K562 (cell line): ENCODE results near the gene ACKR3. TPM values are rescaled to one million over a fixed set of nuclear protein-coding genes. Genes with fewer than 3 reads are reported as not detected.

Experiments used
- ATAC-seq: fragments of 200-7000 bp; cut with Tn5 transposase; 3 replicates; pipeline ENCODE4 v1.9.1; 2020; ENCODE audit warnings: moderate library complexity
- BruUV-seq: library from RNA; stranded (reverse); fragments of 400-500 nt; replicated peaks from 2 replicates; lab custom pipeline; 2021; lab: Mats Ljungman, UMichigan
- CTCF ChIA-PET: fragments of 300-600 bp; formaldehyde crosslinking; extraction: SDS; loops from one replicate; lab custom pipeline; 2021; ENCODE audit warnings: low intra/inter-chr PET ratio; lab: Yijun Ruan, JAX
- POLR2A ChIA-PET: fragments of 300-600, 350-650 bp; sonication (Branson Sonifier 250); formaldehyde crosslinking; extraction: SDS; loops from one replicate; lab custom pipeline; 2021; ENCODE audit warnings: antibody characterized with exemption, inconsistent platforms; lab: Yijun Ruan, JAX
- DNase-seq, 4 experiments: peaks; one replicate each; pipeline versions ENCODE4 v3.0.0 to v3.0.0-alpha.2; 2011 to 2018; ENCODE audit warnings: low spot score in 3 of 4, mixed read lengths in 3 of 4; ENCODE audit errors: extremely low read depth in 1 of 4
- FAIRE-seq: peaks from 2 replicates; lab custom pipeline; 2011; peaks lifted over from hg19 to GRCh38; lab: Jason Lieb, UNC
- H2AFZ ChIP-seq: 2 replicates; pipeline ENCODE4 v1.6.0; 2011; ENCODE audit warnings: low read depth, low read length, control low read depth, inconsistent platforms
- H3K27ac ChIP-seq: fragments of 200-600 bp; 3 replicates; pipeline ENCODE4 v1.8.0; 2011; ENCODE audit warnings: low read depth, mild to moderate bottlenecking, control low read depth, inconsistent platforms, low read length, moderate library complexity, mixed read lengths; ENCODE audit errors: extremely low read depth
- H3K27me3 ChIP-seq, 2 experiments: fragments of 300-600 bp in 1 of 2; 2 replicates in 1 of 2; 3 replicates in 1 of 2; pipeline versions ENCODE4 v1.6.0 to v1.8.0; 2011; ENCODE audit warnings: inconsistent platforms in 2 of 2, low read length in 2 of 2, mild to moderate bottlenecking in 1 of 2, mixed read lengths in 1 of 2, moderate library complexity in 1 of 2; ENCODE audit not compliant: control insufficient read depth in 2 of 2, insufficient read depth in 2 of 2
- H3K36me3 ChIP-seq: fragments of 300-600 bp; 3 replicates; pipeline ENCODE4 v1.8.0; 2011; ENCODE audit warnings: mild to moderate bottlenecking, low read length, inconsistent platforms; ENCODE audit not compliant: control insufficient read depth, insufficient read depth
- H3K4me1 ChIP-seq, 2 experiments: fragments of 200-600 bp in 1 of 2; replicated peaks in 1 of 2; 2 replicates in 1 of 2; 3 replicates in 1 of 2; pipeline versions ENCODE4 v1.5.1 to v1.8.0; 2011; ENCODE audit warnings: inconsistent platforms in 2 of 2, low read length in 2 of 2, mild to moderate bottlenecking in 1 of 2, mixed read lengths in 1 of 2, moderate library complexity in 1 of 2; ENCODE audit not compliant: control insufficient read depth in 2 of 2, insufficient read depth in 2 of 2
- H3K4me2 ChIP-seq: 2 replicates; pipeline ENCODE4 v1.6.1; 2011; ENCODE audit warnings: low read length, control low read depth, inconsistent platforms, mixed read lengths; ENCODE audit not compliant: insufficient read depth
- H3K4me3 ChIP-seq: fragments of 200-600 bp; sonication (generic), shearing (Covaris generic); 2 replicates; pipeline ENCODE4 v1.5.1; 2016; ENCODE audit warnings: control low read depth, inconsistent platforms
- H3K79me2 ChIP-seq: fragments of 200-600 bp; 3 replicates; pipeline ENCODE4 v1.8.0; 2011; ENCODE audit warnings: low read length, inconsistent platforms; ENCODE audit not compliant: control insufficient read depth, insufficient read depth
- H3K9ac ChIP-seq, 2 experiments: 2 replicates each; pipeline versions ENCODE4 v1.6.0 to v1.6.1; 2011; ENCODE audit warnings: low read depth in 2 of 2, low read length in 2 of 2, control low read depth in 1 of 2, inconsistent platforms in 1 of 2, mild to moderate bottlenecking in 1 of 2, mixed read lengths in 1 of 2; ENCODE audit not compliant: insufficient read depth in 1 of 2
- H3K9me1 ChIP-seq: one replicate; pipeline ENCODE4 v1.6.0; 2011; ENCODE audit warnings: inconsistent platforms, mild to moderate bottlenecking, low read length, moderate library complexity; ENCODE audit not compliant: control insufficient read depth, insufficient read depth
- H3K9me3 ChIP-seq: replicated peaks from 2 replicates; pipeline ENCODE4 v1.5.1; 2011; ENCODE audit warnings: low read depth, low read length, inconsistent platforms; ENCODE audit not compliant: control insufficient read depth, insufficient read depth
- H4K20me1 ChIP-seq: replicated peaks from 2 replicates; pipeline ENCODE4 v1.6.1; 2011; ENCODE audit warnings: low read length, inconsistent platforms, mixed read lengths; ENCODE audit not compliant: control insufficient read depth, insufficient read depth
- ATF7 ChIP-seq: fragments of 450-650 bp; IDR thresholded peaks from 2 replicates; pipeline ENCODE4 v1.7.1; 2014; ENCODE audit warnings: mild to moderate bottlenecking, moderate library complexity
- BDP1 ChIP-seq: IDR thresholded peaks from 3 replicates; pipeline ENCODE4 v1.6.1; 2011; ENCODE audit not compliant: insufficient read length, insufficient read depth
- ILF3 ChIP-seq: fragments of 450-650 bp; IDR thresholded peaks from 2 replicates; pipeline ENCODE4 v1.6.1; 2018; ENCODE audit warnings: antibody characterized with exemption, mild to moderate bottlenecking, moderate library complexity, borderline replicate concordance
- NONO ChIP-seq, 2 experiments: fragments of 200-400 bp in 1 of 2; fragments of 450-650 bp in 1 of 2; formaldehyde crosslinking in 1 of 2; IDR thresholded peaks; 2 replicates each; pipeline ENCODE4 v1.6.1; 2017; ENCODE audit warnings: low read depth in 2 of 2, mild to moderate bottlenecking in 2 of 2, moderate library complexity in 2 of 2, low read length in 1 of 2
- PHB2 ChIP-seq: fragments of 450-650 bp; IDR thresholded peaks from 2 replicates; pipeline ENCODE4 v1.6.1; 2017; ENCODE audit warnings: low read depth
- RFX5 ChIP-seq: IDR thresholded peaks from 2 replicates; pipeline ENCODE4 v1.6.1; 2011; ENCODE audit warnings: low read depth, mild to moderate bottlenecking, improper control_type of control experiment, low read length
- SMAD1 ChIP-seq: fragments of 150-350 bp; IDR thresholded peaks from 2 replicates; pipeline ENCODE4 v1.6.1; 2014; ENCODE audit warnings: low read length, low read depth; ENCODE audit not compliant: partially characterized antibody
- TCF3 ChIP-seq: sonication (generic); formaldehyde crosslinking; IDR thresholded peaks from 2 replicates; pipeline ENCODE4 v1.4.0; 2020; ENCODE audit warnings: mild to moderate bottlenecking, missing genetic modification reagents
- ZFP36 ChIP-seq: fragments of 150-350 bp; IDR thresholded peaks from 2 replicates; pipeline ENCODE4 v1.6.1; 2018; ENCODE audit warnings: low read length, low read depth; ENCODE audit not compliant: partially characterized antibody
- ZNF133 ChIP-seq: fragments of 250-450 bp; sonication (Bioruptor Pico); IDR thresholded peaks from 2 replicates; pipeline ENCODE4 v1.4.0; 2020; ENCODE audit warnings: mild to moderate bottlenecking
- ZNF764 ChIP-seq: fragments of 250-450 bp; sonication (Bioruptor Pico); IDR thresholded peaks from 2 replicates; pipeline ENCODE4 v1.4.0; 2020; ENCODE audit warnings: low read depth, mild to moderate bottlenecking, moderate library complexity
- WGBS: fragments of 100-300 bp; shearing (Covaris generic); methylation state at CpG from one replicate; pipeline ENCODE4 v1.1.6; 2016; ENCODE audit warnings: low coverage, mixed read lengths; ENCODE audit not compliant: insufficient coverage; ENCODE audit errors: missing lambda C conversion rate; 5-methylcytosine and 5-hydroxymethylcytosine counted together
- in situ Hi-C: fragments of 300-500 bp; cut with MboI; formaldehyde crosslinking; loops from 4 replicates; pipeline ENCODE4 v1.15.0; 2018; ENCODE audit warnings: inconsistent platforms, mixed read lengths
- intact Hi-C: fragments of 100-400 bp; cut with micrococcal nuclease; formaldehyde crosslinking; loops from 2 replicates; pipeline ENCODE4 v1.14.2; 2022
- polyA plus RNA-seq, 8 experiments: library from polyadenylated mRNA; depleted of rRNA in 4 of 8; stranded (reverse) in 5 of 8; unstranded in 3 of 8; fragments of >200 nt; fragmentation: Nextera tagmentation in 2 of 8; fragmentation: Illumina TruSeq in 1 of 8; extraction: Ambion mirVana in 2 of 8; extraction: Trizol in 1 of 8; gene quantifications; 2 replicates each; pipeline versions ENCODE4 v1.2.1 to v1.2.3, GENCODE V29; 2011 to 2014; ENCODE audit warnings: inconsistent platforms in 1 of 8, missing spikeins in 1 of 8
- total RNA-seq, 7 experiments: library from RNA; depleted of rRNA in 6 of 7; stranded (reverse); fragments of >200 nt in 6 of 7; fragmentation: Illumina TruSeq in 2 of 7; extraction: Trizol in 2 of 7; gene quantifications; 2 replicates each; pipeline versions ENCODE4 v1.2.1 to v1.2.3, GENCODE V29; 2011 to 2021; ENCODE audit warnings: low replicate concordance in 1 of 7
- TF ChIP-seq, protein P1 (sequence below), 2 experiments: fragments of 250-450 bp in 1 of 2; fragments of 450-650 bp in 1 of 2; sonication (Bioruptor Pico) in 1 of 2; IDR thresholded peaks; 2 replicates each; pipeline versions ENCODE4 v1.6.1 to v1.8.0; 2016 to 2021; ENCODE audit warnings: mild to moderate bottlenecking in 2 of 2, moderate library complexity in 2 of 2, missing compliant biosample characterization in 1 of 2, missing genetic modification characterization in 1 of 2
- TF ChIP-seq, protein P2 (sequence below), 2 experiments: fragments of 450-650 bp in 1 of 2; sonication (generic) in 1 of 2; formaldehyde crosslinking in 1 of 2; IDR thresholded peaks; 2 replicates each; pipeline versions ENCODE4 v1.7.1 to v1.9.0; 2016 to 2022; ENCODE audit warnings: inconsistent platforms in 1 of 2, mild to moderate bottlenecking in 1 of 2, missing genetic modification reagents in 1 of 2

ACKR3 gene
- total and polyA plus RNA-seq, 9 of the 15 experiments (the other 6 are each of a cell fraction or from before 2014, with no cell fraction given), result 0.07 TPM; not detected in 8

DNA sequence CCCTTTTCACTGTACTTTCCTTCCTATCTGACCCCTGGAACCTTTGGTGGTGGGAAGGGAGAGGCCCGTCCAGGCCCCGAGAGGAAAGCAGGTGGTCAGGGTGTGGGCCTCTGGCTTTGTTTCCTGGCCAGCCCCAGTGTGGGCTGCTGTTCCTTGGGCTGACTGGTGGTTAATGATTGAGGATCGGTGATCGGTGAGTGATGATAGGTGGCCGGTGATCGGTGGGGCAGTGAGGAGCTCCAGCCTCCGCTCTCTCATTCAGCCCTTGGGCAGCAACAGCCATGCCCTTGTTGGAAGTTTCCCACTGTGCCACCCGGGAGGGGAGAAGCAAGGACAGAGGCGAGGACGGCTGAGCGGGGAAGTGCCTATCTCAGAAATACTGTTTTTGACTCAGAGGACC is 7.3 kb downstream of the ACKR3 start:
- ChIA-PET CTCF (no interaction called here), POLR2A (interaction anchor here (0.5 kb wide), 1 partner anchor 115 kb away, joined by 4 read pairs; no protein-coding TSS in a partner anchor)
- Histone ChIP-seq H3K9me1 (no peaks in the 10 kb centered on the region), H4K20me1 (no peaks in the 10 kb centered on the region), H3K4me1 (no peaks in the 10 kb centered on the region), H3K36me3 (no peaks in the 10 kb centered on the region), H3K9me3 (no peaks in the 10 kb centered on the region), H3K27me3 (peaks cover 3 to 49% of the 10 kb centered on the region in 2 experiments; a peak in 4 of 5 replicates), H3K27ac (no peak overlapping the region), H2AFZ (no peak overlapping the region), H3K9ac (no peak overlapping the region), H3K4me2 (no peak overlapping the region), H3K4me3 (no peak overlapping the region), H3K79me2 (no peaks in the 10 kb centered on the region)
- ATAC-seq (no peak), DNase-seq (no peak), FAIRE-seq (no peak)
- intact Hi-C loops (no loop called here), in situ Hi-C loops (no loop called here)
- BruUV-seq, result no TSS peak
- 0% methylated on average over 2 of the region's 11 CpGs for WGBS
- TF ChIP-seq TCF3 (CRISPR knock-in tag), result no peak
- no peak for TF ChIP-seq ZFP36
- no peak for TF ChIP-seq BDP1
- TF ChIP-seq ILF3, result no peak
- TF ChIP-seq ZNF133 (CRISPR knock-in tag), result no peak
- TF ChIP-seq ATF7, result no peak
- TF ChIP-seq RFX5, result no peak
- TF ChIP-seq NONO (IDR thresholded peaks at IDR 0.05; ENCODE audit: low read depth in 2 of 2, low read length in 1 of 2), result no peak
- TF ChIP-seq, protein P1, sequence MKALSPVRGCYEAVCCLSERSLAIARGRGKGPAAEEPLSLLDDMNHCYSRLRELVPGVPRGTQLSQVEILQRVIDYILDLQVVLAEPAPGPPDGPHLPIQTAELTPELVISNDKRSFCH (CRISPR knock-in tag; IDR thresholded peaks at IDR 0.05), result no peak
- TF ChIP-seq, protein P1 (tag; IDR thresholded peaks at IDR 0.05), result no peak
- TF ChIP-seq SMAD1, result no peak
- TF ChIP-seq PHB2, result no peak
- TF ChIP-seq, protein P2, sequence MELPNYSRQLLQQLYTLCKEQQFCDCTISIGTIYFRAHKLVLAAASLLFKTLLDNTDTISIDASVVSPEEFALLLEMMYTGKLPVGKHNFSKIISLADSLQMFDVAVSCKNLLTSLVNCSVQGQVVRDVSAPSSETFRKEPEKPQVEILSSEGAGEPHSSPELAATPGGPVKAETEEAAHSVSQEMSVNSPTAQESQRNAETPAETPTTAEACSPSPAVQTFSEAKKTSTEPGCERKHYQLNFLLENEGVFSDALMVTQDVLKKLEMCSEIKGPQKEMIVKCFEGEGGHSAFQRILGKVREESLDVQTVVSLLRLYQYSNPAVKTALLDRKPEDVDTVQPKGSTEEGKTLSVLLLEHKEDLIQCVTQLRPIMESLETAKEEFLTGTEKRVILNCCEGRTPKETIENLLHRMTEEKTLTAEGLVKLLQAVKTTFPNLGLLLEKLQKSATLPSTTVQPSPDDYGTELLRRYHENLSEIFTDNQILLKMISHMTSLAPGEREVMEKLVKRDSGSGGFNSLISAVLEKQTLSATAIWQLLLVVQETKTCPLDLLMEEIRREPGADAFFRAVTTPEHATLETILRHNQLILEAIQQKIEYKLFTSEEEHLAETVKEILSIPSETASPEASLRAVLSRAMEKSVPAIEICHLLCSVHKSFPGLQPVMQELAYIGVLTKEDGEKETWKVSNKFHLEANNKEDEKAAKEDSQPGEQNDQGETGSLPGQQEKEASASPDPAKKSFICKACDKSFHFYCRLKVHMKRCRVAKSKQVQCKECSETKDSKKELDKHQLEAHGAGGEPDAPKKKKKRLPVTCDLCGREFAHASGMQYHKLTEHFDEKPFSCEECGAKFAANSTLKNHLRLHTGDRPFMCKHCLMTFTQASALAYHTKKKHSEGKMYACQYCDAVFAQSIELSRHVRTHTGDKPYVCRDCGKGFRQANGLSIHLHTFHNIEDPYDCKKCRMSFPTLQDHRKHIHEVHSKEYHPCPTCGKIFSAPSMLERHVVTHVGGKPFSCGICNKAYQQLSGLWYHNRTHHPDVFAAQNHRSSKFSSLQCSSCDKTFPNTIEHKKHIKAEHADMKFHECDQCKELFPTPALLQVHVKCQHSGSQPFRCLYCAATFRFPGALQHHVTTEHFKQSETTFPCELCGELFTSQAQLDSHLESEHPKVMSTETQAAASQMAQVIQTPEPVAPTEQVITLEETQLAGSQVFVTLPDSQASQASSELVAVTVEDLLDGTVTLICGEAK (IDR thresholded peaks at IDR 0.05), result no peak
- TF ChIP-seq, protein P2 (CRISPR knock-in tag; IDR thresholded peaks at IDR 0.05), result no peak
- no peak for TF ChIP-seq ZNF764 (CRISPR knock-in tag)
